Activated CD4-positive, alpha-beta T cell treated with anti-CD3 and anti-CD28 coated beads, Interleukin-2, amount 10 ng/mL, durations not matched to agents 24 days and 14 days (primary cell): ENCODE results near the gene NFATC1. TPM values are rescaled to one million over a fixed set of nuclear protein-coding genes. Genes with fewer than 3 reads are reported as not detected.

ENCODE experiments used
- DNase-seq: peaks from one replicate; pipeline ENCODE4 v3.0.0; 2022
- H3K27ac Mint-ChIP-seq: one replicate; pipeline ENCODE4 v1.8.0; 2022; ENCODE audit warnings: mild to moderate bottlenecking, mixed read lengths
- H3K27me3 Mint-ChIP-seq: one replicate; pipeline ENCODE4 v1.8.0; 2022; ENCODE audit warnings: mixed read lengths
- H3K36me3 Mint-ChIP-seq: one replicate; pipeline ENCODE4 v1.8.0; 2022; ENCODE audit warnings: low read depth, mild to moderate bottlenecking, mixed read lengths
- H3K4me1 Mint-ChIP-seq: one replicate; pipeline ENCODE4 v1.8.0; 2021; ENCODE audit warnings: mixed read lengths
- H3K4me3 Mint-ChIP-seq: one replicate; pipeline ENCODE4 v1.8.0; 2022; ENCODE audit warnings: mild to moderate bottlenecking, moderate library complexity, mixed read lengths
- H3K9me3 Mint-ChIP-seq: one replicate; pipeline ENCODE4 v1.8.0; 2021; ENCODE audit warnings: mixed read lengths
- intact Hi-C: fragments of 100-400 bp; cut with micrococcal nuclease; formaldehyde crosslinking; loops from one replicate; pipeline ENCODE4 v1.15.1; 2023
- total RNA-seq: library from RNA; stranded (reverse); gene quantifications from 2 replicates; pipeline ENCODE4 v1.2.3, GENCODE V29; 2022

NFATC1 gene
- total RNA-seq, 1 donor from 2014 or later: 105 TPM

DNA sequence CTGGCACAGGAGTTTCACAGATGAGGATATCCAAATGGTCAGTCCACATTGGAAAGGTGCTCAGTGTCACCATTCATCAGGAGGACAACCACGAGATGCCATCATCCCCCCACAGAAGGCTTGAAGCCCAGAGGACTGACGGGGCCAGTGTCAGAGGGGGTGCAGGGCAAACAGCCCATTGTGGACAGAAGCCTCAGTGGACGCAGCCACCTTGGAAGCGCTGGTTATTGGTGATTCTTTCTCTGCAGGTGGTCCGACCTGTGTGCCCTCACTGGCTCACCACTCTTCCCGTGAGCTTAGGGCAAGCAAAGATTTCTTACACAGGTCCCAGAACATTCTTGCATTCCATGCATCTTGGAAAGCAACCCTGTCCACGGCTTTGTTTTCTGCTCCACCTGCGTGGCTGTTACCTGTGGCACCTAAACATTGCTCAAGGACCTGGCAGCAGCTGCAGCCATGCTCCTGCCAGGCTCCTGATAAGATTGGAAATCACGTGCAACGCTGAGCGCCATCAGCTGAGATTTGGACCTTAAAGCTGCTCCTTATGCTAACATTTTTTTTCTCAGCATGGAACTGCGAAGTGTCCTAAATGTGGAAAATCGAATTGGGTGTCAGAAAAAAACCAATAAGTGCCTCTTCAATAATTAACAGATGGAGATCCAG, 172.9 kb downstream of the NFATC1 start:
- H3K9me3 Mint-ChIP-seq: peaks cover 5% of the 10 kb centered on the region
- intact Hi-C loops: no loop called here
- DNase-seq: no peak
- H3K36me3 Mint-ChIP-seq: peaks cover 1% of the 10 kb centered on the region
- H3K27me3 Mint-ChIP-seq: no peaks in the 10 kb centered on the region
- H3K4me1 Mint-ChIP-seq: no peaks in the 10 kb centered on the region
- no peak overlapping the region for H3K27ac Mint-ChIP-seq
- no peak overlapping the region for H3K4me3 Mint-ChIP-seq

DNA sequence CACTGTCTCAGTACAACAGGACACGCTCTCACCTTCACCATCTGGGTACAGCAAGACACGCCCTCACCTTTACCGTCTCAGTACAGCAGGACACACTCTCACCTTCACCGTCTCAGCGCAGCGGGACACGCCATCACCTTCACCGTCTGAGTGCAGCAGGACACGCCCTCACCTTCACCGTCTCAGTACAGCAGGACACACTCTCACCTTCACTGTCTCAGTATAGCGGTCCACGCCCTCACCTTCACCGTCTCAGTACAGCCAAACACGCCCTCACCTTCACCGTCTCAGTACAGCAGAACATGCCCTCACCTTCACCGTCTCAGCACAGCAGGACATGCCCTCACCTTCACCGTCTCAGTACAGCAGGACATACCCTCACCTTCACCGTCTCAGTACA, 174.0 kb downstream of the NFATC1 start:
- Mint-ChIP-seq H3K9me3 (peaks cover 5% of the 10 kb centered on the region), H3K27me3 (no peaks in the 10 kb centered on the region), H3K4me1 (no peaks in the 10 kb centered on the region), H3K4me3 (no peak overlapping the region), H3K36me3 (peaks cover 3% of the 10 kb centered on the region), H3K27ac (no peak overlapping the region)
- DNase-seq: no peak
- intact Hi-C loops: no loop called here

DNA sequence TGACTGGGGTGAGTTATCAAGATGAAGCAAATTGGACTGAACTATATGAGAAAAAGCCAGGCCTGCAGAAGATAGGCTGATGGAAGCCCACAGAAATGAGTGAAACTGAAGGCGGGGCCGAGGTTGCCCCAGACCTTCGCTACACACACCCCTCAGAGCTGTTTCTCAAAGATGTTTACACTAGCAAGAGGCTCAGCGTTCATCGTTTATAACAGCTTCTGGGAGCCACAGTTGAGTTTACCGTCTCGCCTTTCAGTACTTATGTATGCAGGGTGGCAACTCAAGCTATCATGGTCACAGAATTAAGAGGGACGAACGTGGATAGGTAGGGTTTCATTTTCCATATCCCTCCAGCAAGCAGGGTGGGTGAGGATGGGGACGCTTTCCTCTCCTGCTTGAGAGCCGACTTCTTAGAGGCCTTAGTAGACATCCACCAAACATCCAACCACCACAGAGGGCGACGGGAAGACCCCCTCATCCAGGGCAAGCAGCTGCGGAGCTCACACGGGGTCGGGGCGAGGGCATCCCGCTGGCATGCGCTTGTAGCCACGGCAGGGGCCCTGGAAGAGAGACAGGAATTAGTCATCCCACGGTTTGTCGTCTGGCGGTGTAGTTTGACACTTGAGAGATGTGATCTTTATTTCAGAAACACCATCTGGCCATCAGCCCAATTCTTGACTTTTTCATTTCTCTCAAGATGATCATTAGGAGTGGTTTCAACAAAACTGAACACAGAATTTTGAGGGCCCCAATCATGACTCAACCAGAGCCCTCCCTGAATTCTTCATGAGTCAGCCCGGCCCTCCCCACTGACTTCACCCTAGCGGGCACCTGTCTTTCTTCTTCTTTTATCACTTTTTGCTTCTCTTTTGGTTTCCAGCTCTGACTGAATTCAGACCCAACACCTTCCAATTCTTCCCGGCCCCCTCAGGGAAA, 174.8 kb downstream of the NFATC1 start:
- H3K27me3 Mint-ChIP-seq: no peaks in the 10 kb centered on the region

DNA sequence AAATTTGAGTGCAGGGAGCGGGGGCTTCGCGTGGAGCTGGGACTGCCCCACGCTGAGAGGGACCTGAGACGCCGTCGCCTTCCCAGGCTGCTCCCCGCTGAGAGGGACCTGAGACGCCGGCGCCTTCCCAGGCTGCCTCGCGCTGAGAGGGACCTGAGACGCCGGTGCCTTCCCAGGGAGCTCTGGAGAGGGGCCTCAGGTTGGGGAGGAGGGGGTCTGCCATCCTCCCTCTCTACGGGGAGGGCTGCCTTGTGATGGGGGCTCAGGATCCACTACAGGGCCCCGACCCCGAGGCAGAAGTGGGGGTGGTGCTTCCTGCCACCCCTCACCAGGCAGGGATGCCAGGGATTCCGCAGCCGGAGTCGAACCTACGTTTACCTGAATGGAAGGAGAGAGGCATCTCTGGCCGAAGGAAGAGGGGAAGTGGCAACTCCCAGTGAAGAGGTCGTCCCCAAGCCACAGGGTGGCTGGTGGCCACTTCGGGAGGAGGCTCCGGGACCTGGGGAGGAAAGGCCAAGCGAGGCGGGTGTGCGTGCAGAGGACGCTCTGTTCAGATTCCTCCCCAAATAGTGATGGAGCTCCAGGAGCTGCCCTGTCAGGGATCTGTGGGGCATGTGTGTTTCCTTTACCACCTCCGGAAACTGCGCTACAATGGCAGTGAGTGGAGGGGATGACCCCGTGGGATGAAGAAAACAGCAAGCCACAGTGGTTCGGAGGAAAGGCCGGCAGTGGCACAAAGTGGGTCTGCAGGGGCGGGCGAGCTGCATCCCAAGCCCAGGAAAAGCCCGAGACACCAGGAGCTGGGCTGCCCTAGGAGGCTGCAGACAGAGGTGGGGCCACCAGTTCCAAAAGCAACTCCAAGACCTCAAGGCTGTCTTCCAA, 175.7 kb downstream of the NFATC1 start:
- DNase-seq: no peak
- H3K36me3 Mint-ChIP-seq: peaks cover 3% of the 10 kb centered on the region
- intact Hi-C loops: no loop called here
- no peak overlapping the region for H3K27ac Mint-ChIP-seq
- no peak overlapping the region for H3K4me3 Mint-ChIP-seq
- H3K9me3 Mint-ChIP-seq: peaks cover 5% of the 10 kb centered on the region
- H3K4me1 Mint-ChIP-seq: peaks cover 2% of the 10 kb centered on the region
- H3K27me3 Mint-ChIP-seq: no peaks in the 10 kb centered on the region

More for the DNA sequence above, 174.8 kb downstream of the NFATC1 start:
- DNase-seq: no peak
- Mint-ChIP-seq H3K4me1 (peaks cover 2% of the 10 kb centered on the region), H3K9me3 (peaks cover 5% of the 10 kb centered on the region), H3K36me3 (peaks cover 3% of the 10 kb centered on the region), H3K4me3 (no peak overlapping the region), H3K27ac (no peak overlapping the region)
- intact Hi-C loops: no loop called here

DNA sequence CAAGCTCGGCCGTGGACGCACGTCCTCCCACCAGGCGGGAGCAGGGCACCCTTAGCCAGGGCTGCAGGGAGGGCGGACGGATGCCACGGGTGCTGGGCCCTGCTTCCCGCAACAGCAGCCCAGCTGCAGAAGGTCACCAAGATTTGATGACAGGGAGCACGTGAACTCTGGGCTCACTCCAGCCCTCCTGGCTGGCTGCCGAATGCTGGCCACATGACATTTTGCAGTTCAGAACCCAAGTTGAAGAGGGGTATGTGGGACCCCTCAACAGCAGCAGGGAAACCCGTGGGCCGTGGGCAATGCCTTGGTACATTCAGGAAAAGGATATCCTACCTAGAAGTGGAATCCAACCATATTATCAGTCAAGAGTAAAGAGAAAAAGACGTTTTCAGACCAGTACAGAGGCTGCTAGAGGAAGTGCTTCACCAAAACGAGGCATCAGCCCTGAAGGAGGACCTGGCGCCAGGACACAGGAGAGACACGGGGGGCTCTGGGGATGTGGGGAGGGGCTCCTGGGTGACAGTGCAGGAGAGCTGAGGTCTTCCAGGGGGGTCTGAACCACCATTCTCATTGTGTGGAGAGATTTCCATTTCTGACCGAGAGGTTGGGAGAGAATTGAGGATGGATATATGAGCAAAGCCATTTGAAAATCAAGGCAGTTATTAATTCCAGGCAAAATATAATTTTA, 176.5 kb downstream of the NFATC1 start:
- intact Hi-C loops: no loop called here
- no peak for DNase-seq

DNA sequence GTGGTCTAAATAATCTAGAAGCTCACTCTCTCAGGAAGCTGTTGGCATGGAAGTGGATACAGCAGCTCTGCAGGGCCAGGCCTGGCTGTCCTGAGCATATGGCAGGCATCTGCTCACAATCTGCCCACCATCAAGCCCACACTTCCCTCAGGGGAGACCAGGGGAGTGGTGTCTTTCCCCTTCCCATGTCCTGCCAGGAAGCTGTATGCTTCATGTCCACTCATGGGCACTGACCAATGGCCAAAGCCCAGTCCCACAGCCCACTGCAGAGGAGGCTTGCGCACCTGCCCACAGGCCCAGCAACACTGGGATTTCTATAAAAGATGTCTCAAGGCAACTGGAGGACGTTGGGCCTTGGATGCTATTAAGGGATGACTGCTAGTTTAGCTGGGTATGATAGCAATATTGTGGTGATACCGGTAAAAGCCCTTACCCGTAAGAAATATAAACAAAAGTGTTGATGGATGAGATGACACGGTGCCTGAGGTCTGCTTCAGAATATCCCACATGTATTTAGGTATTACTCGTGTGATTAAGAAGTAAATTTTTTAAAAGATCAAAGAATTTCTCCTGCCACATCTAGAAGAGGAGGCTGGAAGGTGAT, 177.2 kb downstream of the NFATC1 start:
- Mint-ChIP-seq H3K27ac (no peak overlapping the region), H3K9me3 (peaks cover 5% of the 10 kb centered on the region), H3K4me1 (peaks cover 2% of the 10 kb centered on the region), H3K36me3 (peaks cover 3% of the 10 kb centered on the region), H3K27me3 (no peaks in the 10 kb centered on the region), H3K4me3 (no peak overlapping the region)
- intact Hi-C loops: no loop called here
- no peak for DNase-seq

More for the DNA sequence above, 176.5 kb downstream of the NFATC1 start:
- no peak overlapping the region for H3K27ac Mint-ChIP-seq
- no peaks in the 10 kb centered on the region for H3K27me3 Mint-ChIP-seq
- peaks cover 2% of the 10 kb centered on the region for H3K4me1 Mint-ChIP-seq
- peaks cover 3% of the 10 kb centered on the region for H3K36me3 Mint-ChIP-seq
- peaks cover 5% of the 10 kb centered on the region for H3K9me3 Mint-ChIP-seq
- H3K4me3 Mint-ChIP-seq: no peak overlapping the region

DNA sequence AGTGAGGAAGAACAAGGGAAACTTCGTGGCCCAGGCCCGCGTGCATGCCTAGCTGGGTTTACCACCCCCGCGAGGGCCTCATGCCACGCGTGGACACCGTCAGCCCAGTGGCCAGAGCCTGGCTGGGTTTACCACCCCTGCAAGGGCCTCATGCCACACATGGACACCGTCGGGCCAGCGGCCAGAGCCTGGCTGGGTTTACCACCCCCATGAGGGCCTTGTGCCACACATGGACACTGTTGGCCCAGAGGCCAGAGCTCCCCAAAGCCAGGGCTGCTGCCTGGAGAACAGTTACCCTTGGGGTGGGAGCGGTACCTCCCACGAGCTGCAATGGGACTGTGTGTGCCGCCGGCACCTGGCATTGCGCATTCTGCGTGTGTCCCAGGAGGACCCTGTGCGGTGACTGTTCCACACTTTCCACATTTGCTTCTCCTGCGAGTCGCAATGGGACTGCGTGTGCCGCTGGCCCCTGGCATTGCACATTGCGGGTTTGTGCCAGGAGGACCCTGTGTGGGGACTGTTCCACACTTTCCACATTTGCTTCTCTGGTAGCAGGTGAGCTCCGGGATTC, 178.3 kb downstream of the NFATC1 start:
- Mint-ChIP-seq H3K27ac (no peak overlapping the region), H3K27me3 (no peaks in the 10 kb centered on the region), H3K4me3 (no peak overlapping the region), H3K9me3 (peaks cover 5% of the 10 kb centered on the region), H3K36me3 (peaks cover 3% of the 10 kb centered on the region), H3K4me1 (peaks cover 2% of the 10 kb centered on the region)
- intact Hi-C loops: no loop called here
- DNase-seq: no peak

DNA sequence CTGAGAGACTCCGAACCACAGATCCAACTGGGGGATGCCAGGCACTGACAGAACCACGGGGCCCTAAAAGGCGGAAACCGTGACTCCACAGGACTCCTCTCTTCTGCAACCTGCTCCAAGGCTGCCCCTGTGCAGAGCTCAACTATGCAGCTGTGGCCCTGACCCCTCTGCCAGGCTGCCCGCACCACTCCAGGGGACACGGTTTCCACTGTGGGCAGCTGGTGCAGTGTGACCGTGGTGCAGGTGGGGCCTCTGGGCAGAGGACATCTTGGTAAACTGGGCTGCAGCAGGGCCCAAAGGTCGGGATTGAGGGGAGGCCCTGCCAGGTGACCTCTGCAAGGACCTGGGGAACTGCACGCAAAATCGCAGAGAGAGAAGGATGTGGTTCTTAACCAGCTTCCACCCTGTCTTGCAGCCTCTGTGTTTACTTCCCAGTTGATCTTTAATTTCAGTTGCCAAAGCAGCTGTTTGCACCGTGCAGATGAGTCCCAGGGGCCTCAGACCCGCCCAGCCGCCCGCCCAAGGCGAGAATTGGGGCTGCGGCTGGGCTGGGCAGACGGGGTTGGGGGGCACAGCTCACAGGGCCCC, 179.3 kb downstream of the NFATC1 start:
- DNase-seq: peak; percentile 75
- Mint-ChIP-seq H3K9me3 (peaks cover 5% of the 10 kb centered on the region), H3K4me1 (peaks cover 2% of the 10 kb centered on the region), H3K27ac (peak overlapping the region; percentile 29), H3K4me3 (peak overlapping the region; percentile 10), H3K36me3 (peaks cover 3% of the 10 kb centered on the region), H3K27me3 (no peaks in the 10 kb centered on the region)
- intact Hi-C loops: no loop called here

DNA sequence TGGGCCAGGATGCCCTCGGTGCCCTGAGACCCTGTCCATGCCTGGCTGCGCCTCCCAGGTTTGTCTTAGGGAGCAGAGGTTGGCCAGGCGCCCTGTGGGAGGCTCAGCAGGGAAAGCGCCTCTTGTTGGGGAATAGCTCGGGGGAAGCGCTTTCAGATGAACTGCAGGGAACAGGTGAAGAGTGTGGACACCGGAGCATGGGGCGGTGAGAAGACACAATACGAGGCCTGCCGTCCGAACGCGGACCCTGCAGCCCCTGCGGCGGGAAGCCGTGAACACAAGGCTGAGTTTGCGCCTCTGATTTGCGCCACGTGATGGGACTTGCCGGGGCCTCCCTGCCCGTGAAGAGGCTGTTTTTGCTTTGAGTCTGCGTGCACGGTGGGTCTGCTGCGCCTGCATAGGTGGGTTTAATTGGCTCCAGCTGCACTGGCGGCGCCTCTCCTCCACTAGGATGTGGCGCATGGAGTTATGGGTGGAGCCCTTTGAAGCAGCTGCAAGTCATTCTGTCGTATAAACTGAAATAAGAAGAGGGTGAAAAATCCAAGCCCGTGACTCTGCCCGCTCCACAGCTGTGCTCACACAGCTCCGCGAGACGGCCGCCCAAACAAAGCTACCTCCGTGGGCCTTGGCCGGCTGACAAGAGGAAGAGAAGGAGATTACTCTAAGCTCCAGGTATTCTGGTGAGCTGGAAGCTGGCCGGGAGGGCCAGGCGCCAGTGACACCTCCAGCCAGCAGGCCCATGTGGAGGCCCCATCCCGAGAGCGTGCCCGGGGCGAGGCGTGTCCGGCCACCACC, 180.4 kb downstream of the NFATC1 start:
- DNase-seq: no peak
- Mint-ChIP-seq H3K4me1 (peaks cover 2% of the 10 kb centered on the region), H3K27me3 (no peaks in the 10 kb centered on the region), H3K27ac (no peak overlapping the region), H3K36me3 (peaks cover 3% of the 10 kb centered on the region), H3K4me3 (no peak overlapping the region), H3K9me3 (peaks cover 5% of the 10 kb centered on the region)
- intact Hi-C loops: no loop called here

DNA sequence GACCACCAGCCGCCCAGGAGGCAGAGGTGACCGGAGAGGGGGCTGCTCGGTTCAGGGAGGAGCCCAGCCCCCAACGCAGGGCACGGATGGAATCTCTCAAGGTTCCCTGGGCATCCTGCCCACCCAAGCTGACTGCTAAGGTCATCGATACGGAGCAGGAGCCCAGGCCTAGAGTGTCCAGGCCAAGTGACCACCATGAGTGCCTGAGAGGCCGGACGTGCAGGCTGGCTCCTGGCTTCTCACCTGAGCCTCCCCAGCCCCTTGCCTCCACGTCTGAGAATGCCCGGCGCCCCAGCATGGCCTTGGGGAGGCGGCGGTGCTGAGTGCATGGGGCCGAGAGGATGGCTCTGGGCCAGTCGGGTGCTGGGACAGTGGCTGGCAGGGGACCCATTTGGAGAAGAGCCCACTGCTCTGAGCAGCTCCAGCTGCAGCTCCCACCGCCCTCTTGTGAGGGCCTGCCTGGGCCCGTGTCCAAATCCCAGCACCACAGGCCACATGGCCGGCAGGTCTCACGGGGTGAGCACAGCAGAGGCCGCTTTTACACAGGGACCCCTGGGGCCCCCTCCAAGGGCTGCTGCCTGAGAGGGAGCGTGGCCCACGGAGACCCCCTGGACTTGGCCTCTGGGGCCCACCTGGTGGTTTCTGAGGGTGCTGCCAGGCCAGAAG, 181.1 kb downstream of the NFATC1 start:
- Mint-ChIP-seq H3K27ac (no peak overlapping the region), H3K4me3 (no peak overlapping the region), H3K36me3 (peaks cover 3% of the 10 kb centered on the region), H3K9me3 (peaks cover 5% of the 10 kb centered on the region), H3K27me3 (no peaks in the 10 kb centered on the region), H3K4me1 (peaks cover 2% of the 10 kb centered on the region)
- no peak for DNase-seq
- intact Hi-C loops: no loop called here

DNA sequence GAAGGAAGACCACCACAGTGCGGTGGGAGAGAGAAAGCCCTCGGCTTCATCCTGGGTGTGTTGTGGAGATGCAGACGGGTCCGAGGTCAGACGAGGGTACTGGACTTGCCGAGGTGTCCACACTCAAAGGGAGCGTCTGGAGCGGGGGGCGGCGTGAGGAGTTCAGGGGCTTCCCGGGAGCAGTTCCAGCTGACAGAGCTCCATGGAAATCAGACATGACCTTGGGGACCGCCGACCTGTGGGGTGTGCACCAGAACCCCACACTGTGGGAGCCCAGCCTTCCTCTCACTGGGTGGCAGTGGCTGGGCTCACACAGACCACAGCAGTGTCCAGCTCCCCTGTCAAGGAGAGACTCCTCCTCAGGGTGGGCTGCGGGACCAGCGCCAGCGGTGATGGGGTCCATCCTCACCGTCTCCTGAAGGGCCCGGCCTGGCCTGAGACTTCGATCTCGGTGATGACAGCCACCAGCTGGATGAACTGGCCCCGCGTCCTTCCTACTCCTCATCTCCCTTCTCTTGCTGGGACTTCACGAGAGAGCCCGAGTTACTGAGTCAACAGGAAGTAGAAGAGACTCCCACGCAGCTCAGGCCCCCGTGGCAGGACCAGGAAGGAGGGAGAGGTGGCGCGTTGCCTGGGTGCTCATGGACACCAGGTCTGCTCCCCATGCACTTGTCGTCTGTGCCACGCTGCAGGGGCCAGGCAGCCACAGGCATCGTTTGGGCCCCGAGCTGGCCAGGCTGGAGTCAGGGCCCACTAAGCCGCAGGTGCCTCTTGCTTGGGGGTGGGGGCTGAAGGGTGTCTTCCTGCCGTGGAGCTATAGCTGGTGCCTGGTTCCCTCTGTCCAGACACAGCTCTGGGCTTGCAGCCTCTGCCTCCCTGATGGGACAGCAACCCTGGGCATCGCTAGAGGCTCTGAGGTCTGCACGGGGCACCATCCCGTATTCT, 182.0 kb downstream of the NFATC1 start:
- DNase-seq: no peak

More for the DNA sequence above, 182.0 kb downstream of the NFATC1 start:
- Mint-ChIP-seq H3K36me3 (peaks cover 3% of the 10 kb centered on the region), H3K27ac (no peak overlapping the region), H3K9me3 (peaks cover 5% of the 10 kb centered on the region), H3K4me1 (peaks cover 2% of the 10 kb centered on the region), H3K4me3 (no peak overlapping the region), H3K27me3 (no peaks in the 10 kb centered on the region)
- intact Hi-C loops: no loop called here
